ENCODE results near the gene KCNS1.

GRCh38 chr20:45119556-45120266 is 18.8 kb upstream of the KCNS1 start:
- TF ChIP-seq POLR2A (IDR thresholded peaks at IDR 0.05) (no peak), CTCF (IDR thresholded peaks at IDR 0.05) (no peak), EP300 (IDR thresholded peaks at IDR 0.05) (no peak)
